Measurements from ENCODE around the gene KCNMA1.
A peak's percentile ranks its signal among the peaks of the same experiment; 100 is the strongest.

The KCNMA1 gene

DNA sequence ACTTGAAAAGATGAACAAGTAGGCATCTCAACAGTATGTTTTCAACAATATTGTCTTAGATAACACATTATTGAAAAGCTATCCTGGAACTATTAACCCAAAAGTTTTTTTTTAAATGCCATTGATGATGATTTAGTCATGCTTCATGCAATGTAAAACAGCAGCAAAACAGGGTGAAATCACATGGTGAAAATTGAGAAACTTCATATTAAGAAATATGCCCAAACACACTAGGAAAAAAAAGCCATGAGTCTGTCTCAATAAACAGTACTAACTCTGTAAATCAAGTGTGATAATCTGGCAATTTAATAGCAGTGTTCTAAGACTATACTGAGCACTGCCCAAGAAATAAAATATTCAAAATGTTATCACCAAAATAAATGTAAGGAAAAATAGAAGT lies 613.1 kb downstream of the KCNMA1 start:
- DNase-seq = no peak

DNA sequence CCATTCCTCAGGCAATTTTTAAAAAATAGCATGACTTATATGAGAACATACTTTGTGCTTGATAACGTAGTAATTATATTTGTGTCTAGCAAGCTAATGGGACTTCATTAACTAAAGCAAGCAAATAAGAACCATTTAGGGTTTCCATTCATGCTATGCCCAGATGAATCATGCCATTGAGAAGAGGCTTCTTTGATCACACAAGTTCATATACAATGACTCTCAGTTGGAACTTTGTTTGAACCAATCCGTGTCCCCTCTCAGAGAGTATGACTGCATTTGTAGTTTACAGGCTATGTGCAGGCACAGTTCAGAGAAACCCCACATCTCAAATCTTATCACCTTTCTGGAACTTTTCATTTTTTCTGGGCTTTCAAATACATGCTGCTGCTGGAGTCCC lies 614.2 kb downstream of the KCNMA1 start:
- DNase-seq = no peak

DNA sequence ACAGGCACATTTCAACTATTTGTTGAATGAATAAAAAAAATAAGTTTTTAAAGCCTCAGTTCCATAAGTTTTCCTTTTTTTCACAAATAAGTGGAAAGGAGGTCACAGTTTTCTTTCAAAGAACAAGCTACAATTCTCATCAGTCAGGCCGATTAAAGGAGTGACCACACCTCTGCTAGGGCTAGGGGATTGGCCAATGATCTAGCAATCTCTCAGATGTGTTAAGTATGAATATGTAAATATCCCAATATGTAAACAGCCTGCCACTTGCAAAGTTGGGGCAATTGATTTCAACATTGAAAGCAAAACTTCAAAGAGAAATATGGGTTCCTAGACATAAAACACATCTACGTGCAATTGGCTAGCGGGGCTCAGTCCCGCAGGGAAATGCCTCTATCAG lies 614.9 kb downstream of the KCNMA1 start:
- no peak for DNase-seq

- DNase-seq = no peak
Observed at GRCh38 chr10:77021966-77022490, 615.6 kb downstream of the KCNMA1 start.

DNA sequence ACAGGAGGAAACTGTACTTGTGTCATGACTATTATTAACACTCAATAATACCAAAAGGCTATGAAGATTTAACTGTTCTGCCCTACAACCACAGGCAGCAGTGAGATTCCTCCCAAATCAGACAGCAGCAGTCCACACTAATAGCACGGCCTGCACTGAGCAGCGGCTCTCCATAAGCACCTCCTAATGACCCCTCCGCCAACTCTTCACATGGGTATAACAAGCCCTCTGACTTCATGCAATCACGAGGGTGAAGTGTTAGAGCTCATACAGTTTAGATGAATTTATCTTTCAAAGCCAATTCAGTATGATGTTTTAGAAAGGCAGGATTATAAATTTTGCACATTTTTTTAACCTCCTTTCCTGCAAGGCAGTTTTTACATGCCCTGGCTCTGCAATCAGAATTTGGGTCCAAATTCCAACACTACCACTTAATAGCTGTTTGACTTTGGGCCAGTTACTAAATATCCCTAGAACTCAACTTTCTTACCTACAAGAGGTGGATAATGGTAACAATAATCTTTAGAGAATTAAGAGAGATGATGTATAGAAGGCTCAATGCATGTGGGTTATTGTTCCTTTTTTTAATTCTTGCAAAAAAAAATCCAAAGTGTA lies 617.1 kb downstream of the KCNMA1 start:
- no peak for DNase-seq

GRCh38 chr10:77016855-77017254 lies 620.8 kb downstream of the KCNMA1 start:
- no peak for DNase-seq

GRCh38 chr10:77016278-77016815 lies 621.3 kb downstream of the KCNMA1 start:
- no peak for DNase-seq

DNA sequence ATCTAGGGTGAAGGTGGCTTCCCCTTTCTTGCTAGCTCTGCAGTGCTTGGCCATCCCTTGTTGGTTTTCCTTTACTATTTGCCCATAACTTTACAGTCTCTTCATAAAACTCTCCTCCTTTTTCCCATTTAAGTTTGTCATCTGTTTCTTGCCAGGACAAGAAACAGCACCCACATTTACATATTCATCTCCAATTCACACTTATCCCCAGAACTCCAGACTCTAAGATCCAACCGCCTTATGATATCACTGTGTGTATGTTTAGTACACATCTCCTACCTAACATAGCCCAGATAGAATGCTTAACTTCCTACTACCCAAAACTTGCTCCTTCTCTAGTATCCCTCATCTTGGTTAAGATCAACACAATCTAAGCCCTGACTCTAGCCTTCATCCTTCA lies 622.2 kb downstream of the KCNMA1 start:
- no peak for DNase-seq

GRCh38 chr10:77012812-77013500 lies 624.7 kb downstream of the KCNMA1 start:
- no peak for DNase-seq

DNA sequence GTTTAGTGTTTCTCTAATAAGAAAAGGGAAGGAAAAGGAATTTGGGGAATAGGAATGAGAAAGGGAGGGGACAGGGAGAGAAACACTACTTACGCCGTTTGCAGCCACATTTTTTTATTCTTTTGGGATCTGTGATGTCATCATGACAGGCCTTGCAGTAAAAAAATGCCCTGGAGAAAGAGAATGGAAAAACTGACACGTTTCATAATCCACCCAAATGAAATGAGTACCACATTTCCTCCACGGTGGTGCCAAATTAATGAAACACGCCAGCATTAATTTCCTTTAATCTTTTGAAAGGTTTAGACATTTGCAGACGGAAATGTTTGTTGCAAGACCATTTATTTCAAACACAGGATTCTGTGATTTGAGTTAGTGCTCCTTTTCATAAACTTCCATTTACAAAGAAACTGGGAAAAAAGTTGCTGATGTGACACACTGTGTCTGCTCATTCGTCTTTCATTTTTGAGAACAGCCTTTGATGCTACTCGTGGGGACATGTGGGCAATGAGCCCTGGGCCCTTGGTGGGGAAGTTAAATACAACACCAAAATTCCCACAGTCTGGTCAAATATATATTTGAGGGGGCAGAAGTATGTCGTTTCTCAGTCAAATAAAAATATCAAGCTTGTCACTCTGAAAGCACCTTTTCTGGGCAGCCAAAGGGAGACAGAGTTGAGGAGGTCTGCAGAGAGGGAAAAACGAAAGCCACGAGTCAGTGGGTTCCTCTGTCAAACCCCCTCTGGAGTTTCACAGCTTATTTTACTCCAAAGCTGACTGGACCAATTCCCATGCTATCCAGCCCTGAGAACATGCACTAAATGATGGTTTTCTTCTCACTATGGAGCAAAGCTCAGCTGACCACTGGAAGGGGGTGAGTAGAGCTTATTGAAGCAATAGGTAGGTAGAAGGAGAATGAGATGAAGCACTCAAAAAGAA lies 625.5 kb downstream of the KCNMA1 start:
- DNase-seq = no peak

DNA sequence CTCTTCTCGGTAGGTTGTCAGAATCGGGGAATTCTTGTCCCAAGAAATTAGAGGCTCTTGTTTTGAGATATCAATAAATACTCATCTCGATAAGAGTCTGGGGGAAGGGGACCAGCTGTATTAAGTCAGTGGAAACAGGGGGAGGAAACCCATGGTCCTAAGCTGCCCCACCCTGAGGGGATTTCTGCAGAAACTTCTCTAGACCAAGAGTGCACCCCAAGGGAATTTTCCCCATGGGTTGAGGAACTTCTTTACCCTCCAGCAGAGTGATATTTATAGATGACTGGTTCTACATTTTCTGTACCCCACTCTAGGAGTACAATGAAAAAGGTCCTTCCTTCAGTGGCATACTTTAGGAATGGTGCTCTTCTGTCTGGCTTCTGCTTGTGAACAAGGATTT lies 627.2 kb downstream of the KCNMA1 start:
- no peak for DNase-seq

DNA sequence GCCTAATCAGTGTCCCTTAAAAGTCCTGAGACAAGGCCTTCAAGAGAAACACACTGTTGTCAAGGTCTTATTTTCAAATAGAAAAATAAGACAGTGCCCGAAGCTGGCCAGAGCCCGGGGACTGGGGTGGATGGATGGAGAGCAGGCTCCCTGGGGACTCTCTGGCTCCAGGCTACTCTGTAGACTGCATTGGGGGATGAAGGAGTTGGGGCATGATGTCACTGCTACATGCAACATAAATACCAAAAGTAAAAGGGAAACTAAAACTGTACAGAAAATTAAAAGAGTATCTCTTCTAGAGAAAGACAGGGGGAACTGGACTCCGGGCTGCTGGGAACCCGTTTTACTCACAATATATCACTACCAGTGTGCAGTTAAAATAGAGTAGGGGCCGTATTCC lies 629.8 kb downstream of the KCNMA1 start:
- no peak for DNase-seq

DNA sequence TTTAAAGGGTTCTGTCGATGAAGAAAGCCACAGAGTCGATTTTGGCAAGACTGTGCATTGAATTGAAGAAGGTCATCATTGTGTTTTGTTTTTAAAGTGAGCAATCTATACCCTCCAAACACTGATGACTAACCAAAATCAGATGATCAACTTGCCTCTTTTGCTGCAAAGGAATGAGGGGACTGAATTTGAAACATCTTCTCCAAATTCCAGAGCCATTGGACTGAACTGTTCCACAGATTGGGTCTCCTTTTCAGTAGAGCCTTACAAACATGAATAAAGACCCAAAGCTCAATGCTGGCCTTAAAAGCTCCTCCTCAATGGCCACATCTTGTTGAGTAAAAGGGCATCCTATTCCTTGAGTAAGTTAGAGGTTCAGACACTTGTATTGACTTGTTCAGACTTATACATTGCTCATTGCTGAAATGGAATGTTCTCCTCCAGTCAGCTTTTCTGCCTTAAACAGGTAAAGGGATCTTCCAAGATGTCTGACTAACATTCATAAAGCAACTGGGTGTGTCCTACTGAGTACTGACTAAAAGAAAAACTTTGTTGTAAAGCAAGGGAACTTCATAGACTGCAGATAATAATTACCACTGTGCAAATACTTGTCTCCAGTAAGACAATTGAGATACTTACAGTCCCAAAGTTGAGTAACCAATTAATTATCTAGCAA lies 630.6 kb downstream of the KCNMA1 start:
- no peak for DNase-seq

DNA sequence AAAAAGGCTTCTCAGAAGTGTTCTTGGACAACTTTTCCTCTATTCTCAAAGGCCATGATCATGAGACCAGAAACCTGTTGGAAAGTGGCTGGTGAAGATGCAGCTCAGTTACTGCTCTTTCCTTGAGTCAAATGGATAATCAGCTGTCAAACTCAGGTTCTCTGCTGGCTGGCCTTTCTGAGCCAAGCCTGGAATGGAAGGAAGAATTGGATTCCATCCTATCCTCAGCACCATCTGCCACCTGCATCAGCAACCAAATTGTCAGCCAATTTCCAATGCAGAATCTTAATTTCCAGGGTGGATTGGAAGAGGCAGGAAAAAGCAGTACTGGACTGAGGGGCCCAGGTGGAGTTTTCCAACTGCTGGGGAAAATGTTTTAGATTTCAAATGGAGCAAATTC lies 631.7 kb downstream of the KCNMA1 start:
- no peak for DNase-seq

- peak; percentile 16 for DNase-seq
Observed at GRCh38 chr10:77004917-77005564, 632.6 kb downstream of the KCNMA1 start.

DNA sequence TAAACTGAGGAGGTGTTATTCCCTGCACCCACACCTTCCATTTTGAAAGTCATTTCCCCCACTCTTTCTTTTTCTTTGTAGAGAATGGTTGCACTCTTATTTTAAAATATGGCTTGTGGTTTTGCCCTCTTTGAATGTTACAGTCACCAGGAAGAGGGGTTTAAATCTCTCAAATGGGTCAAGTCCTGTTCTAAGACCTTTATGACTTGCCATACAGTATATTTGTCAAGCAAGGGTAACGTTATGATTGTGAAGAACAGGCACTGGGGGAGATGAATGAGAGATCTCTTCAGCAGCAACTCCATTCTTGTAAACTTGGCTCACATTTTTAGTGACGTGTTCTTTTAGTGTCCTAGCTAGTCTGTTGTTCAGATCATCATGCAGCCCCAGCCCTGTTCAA lies 634.7 kb downstream of the KCNMA1 start:
- no peak for DNase-seq

DNA sequence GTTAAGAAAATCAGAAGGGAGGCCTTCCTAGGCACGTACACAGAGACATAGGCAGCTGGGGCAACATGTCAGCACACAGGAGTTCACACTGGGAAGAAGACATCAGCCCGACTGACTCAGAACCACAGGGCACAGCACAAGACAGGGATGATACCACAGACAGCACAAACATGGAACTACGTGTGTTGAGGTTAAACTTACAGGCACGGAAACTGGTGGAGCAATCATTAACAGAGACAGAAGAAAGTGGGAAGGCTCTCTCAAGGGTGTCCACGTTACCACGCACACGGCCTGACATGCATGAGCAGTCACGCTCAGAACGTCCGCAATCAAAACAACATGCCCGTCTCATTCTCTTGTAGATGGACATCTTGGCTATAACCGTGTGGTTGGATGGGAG lies 636.4 kb downstream of the KCNMA1 start:
- no peak for DNase-seq

- DNase-seq = no peak
Observed at GRCh38 chr10:76998451-76998850, 639.2 kb downstream of the KCNMA1 start.

DNA sequence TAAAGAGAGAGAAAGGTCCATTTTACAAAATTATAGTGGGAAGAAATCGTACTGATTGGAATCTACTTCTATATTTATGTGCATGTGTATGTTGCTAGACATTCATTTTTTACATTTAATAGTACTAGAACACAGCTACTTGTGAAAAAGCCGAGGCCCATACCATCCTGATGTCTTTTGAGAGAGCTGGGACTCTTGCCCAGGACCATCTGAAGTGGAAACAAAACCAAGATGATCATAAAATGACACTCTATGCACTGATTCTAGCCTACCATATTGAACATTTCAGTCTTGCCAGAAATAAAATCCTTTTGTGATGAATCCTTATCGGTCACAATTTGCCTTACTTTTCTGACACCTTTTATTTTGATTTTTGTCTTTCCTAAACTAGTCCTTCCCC lies 640.0 kb downstream of the KCNMA1 start:
- no peak for DNase-seq

- no peak for DNase-seq
Observed at GRCh38 chr10:76995023-76995422, 642.6 kb downstream of the KCNMA1 start.

DNA sequence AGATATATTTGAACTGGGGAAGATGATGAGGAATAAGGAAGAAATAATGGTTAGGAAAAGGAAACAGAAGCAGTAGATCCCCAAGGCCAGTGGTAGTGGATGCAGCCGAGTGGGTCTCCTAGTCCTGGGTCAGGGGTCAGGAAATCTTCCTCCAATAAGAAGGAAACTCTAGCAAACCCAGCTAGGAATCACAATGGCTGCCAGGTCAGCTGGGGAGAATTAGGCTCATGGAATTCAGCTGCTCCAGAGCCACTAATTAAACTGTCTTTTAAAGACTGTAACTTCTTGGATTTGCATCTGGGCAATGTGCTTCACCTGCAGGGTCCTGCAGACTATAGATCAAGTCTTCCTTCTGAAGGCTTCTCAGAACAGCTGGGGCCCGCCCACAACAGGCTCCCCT lies 644.4 kb downstream of the KCNMA1 start:
- DNase-seq = no peak

DNA sequence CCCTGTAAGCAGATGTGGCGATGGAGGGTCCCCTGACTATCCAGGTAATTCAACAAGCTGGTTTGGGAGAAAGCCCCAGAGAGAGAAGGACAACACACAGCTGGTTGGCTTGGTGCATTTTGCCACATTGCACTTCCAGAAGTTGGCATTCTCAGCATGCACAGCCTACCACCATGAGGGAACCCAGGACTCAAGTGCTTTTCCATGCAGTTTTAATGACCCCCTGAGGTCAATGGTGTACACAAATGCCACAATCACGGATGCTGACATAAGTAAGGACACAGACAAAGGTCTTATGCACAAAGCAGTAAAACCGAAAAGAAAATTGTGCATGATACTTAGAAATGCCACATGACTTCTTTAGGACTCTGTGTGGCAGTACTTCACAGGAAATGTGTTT lies 645.1 kb downstream of the KCNMA1 start:
- DNase-seq = no peak

Data from GDM1 (cell line).